HFF-Myc (cell line): ENCODE measurements around the gene MLKL.

ENCODE experiments used
- DNase-seq: peaks from one replicate; pipeline ENCODE4 v3.0.0-alpha.2; 2011; ENCODE audit warnings: low read depth; ENCODE audit errors: extremely low read depth
- H3K4me3 ChIP-seq: replicated peaks from 2 replicates; pipeline ENCODE4 v1.5.1; 2011; ENCODE audit warnings: low read depth, mild to moderate bottlenecking, control low read depth, low read length
- CTCF ChIP-seq: IDR thresholded peaks from 2 replicates; pipeline ENCODE4 v1.5.1; 2012; ENCODE audit warnings: mild to moderate bottlenecking, low read depth, low read length, control low read depth; ENCODE audit errors: missing control alignments

The MLKL gene

GRCh38 chr16:74623214-74623838 lies 77.3 kb downstream of the MLKL start:
- DNase-seq, result no peak

GRCh38 chr16:74622005-74622404 lies 78.7 kb downstream of the MLKL start:
- TF ChIP-seq CTCF, result no peak
- H3K4me3 ChIP-seq, result no peak overlapping the region

More at GRCh38 chr16:74623214-74623838, 77.3 kb downstream of the MLKL start:
- H3K4me3 ChIP-seq, result no peak overlapping the region
- peak; percentile 40 for TF ChIP-seq CTCF

More at GRCh38 chr16:74622005-74622404, 78.7 kb downstream of the MLKL start:
- no peak for DNase-seq
